PC-9 (cell line): ENCODE data around the gene WFDC12. TPM values are rescaled to one million over a fixed set of nuclear protein-coding genes. Genes with fewer than 3 reads are reported as not detected.
"Not testable (repeated sequence)": the region's sequence is repeated elsewhere in the genome, so short reads cannot be mapped to it uniquely, and the experiment has no call there.

Experiments used
- BruUV-seq: library from RNA; stranded (reverse); fragments of 400-500 nt; replicated peaks from 2 replicates; lab custom pipeline; 2021; lab: Mats Ljungman, UMichigan
- CTCF ChIA-PET: fragments of 300-600 bp; sonication (Branson Sonifier 250); formaldehyde crosslinking; loops from one replicate; lab custom pipeline; 2022; ENCODE audit warnings: antibody characterized with exemption; lab: Charles Lee
- POLR2A ChIA-PET: fragments of 300-600 bp; sonication (Branson Sonifier 250); formaldehyde crosslinking; loops from one replicate; lab custom pipeline; 2022; ENCODE audit warnings: antibody characterized with exemption; ENCODE audit not compliant: unreplicated experiment; lab: Charles Lee
- DNase-seq, 2 experiments: peaks; one replicate each; pipeline versions ENCODE4 v3.0.0 to v3.0.0-alpha.2; 2015 to 2022; ENCODE audit warnings: mixed read lengths in 1 of 2
- H2AFZ ChIP-seq: fragments of 200-600 bp; sonication (generic); 2 replicates; pipeline ENCODE4 v1.8.1; 2017; ENCODE audit warnings: antibody characterized with exemption
- H3F3A ChIP-seq: fragments of 200-600 bp; sonication (generic); 2 replicates; pipeline ENCODE4 v1.8.1; 2017; ENCODE audit warnings: antibody characterized with exemption, mild to moderate bottlenecking, low read depth; ENCODE audit not compliant: insufficient read depth
- H3K27ac ChIP-seq: fragments of 200-600 bp; sonication (generic); 2 replicates; pipeline ENCODE4 v1.6.1; 2016; ENCODE audit warnings: mixed run types
- H3K27me3 ChIP-seq: fragments of 200-600 bp; sonication (generic); 2 replicates; pipeline ENCODE4 v1.6.1; 2016; ENCODE audit warnings: low read depth, mixed run types; ENCODE audit not compliant: insufficient read depth
- H3K36me3 ChIP-seq: fragments of 200-600 bp; sonication (generic); 2 replicates; pipeline ENCODE4 v1.6.1; 2016; ENCODE audit warnings: low read depth, mixed run types
- H3K4me1 ChIP-seq: fragments of 200-600 bp; sonication (generic); replicated peaks from 2 replicates; pipeline ENCODE4 v1.6.1; 2016; ENCODE audit warnings: mixed run types; ENCODE audit not compliant: insufficient read depth
- H3K4me2 ChIP-seq: fragments of 200-600 bp; sonication (generic); 2 replicates; pipeline ENCODE4 v1.6.1; 2017; ENCODE audit warnings: mixed run types
- H3K4me3 ChIP-seq: fragments of 200-600 bp; sonication (generic); 2 replicates; pipeline ENCODE4 v1.6.1; 2016; ENCODE audit warnings: mixed run types
- H3K79me2 ChIP-seq: fragments of 200-600 bp; sonication (generic); 2 replicates; pipeline ENCODE4 v1.6.1; 2017; ENCODE audit warnings: low read depth, mixed run types
- H3K9me2 ChIP-seq: fragments of 200-600 bp; sonication (generic); 2 replicates; pipeline ENCODE4 v1.8.1; 2017; ENCODE audit warnings: mild to moderate bottlenecking; ENCODE audit not compliant: insufficient read depth
- H3K9me3 ChIP-seq: fragments of 200-600 bp; sonication (generic); 2 replicates; pipeline ENCODE4 v1.8.1; 2016; ENCODE audit warnings: low read depth; ENCODE audit not compliant: insufficient read depth
- H4K20me1 ChIP-seq: fragments of 200-600 bp; sonication (generic); 2 replicates; pipeline ENCODE4 v1.8.1; 2017; ENCODE audit not compliant: insufficient read depth
- CTCF ChIP-seq: fragments of 200-600 bp; sonication (generic); conservative IDR thresholded peaks from 2 replicates; pipeline ENCODE4 v1.6.1; 2017; ENCODE audit warnings: mixed run types, antibody characterized with exemption, mild to moderate bottlenecking, moderate library complexity
- EZH2 ChIP-seq: fragments of 200-600 bp; sonication (generic); IDR thresholded peaks from 2 replicates; pipeline ENCODE4 v1.8.0; 2017; ENCODE audit warnings: antibody characterized with exemption, low read depth
- intact Hi-C: fragments of 100-400 bp; cut with micrococcal nuclease; formaldehyde crosslinking; loops from one replicate; pipeline ENCODE4 v1.10.0; 2022; ENCODE audit not compliant: unreplicated experiment
- total RNA-seq: library from RNA; stranded (reverse); gene quantifications from 2 replicates; pipeline ENCODE4 v1.2.3, GENCODE V29; 2021

The WFDC12 gene
- total RNA-seq, 1 experiment from 2014 or later = not detected

- peaks cover 19% of the 10 kb centered on the region for H3K4me1 ChIP-seq
- POLR2A ChIA-PET = no interaction called here
- no peaks in the 10 kb centered on the region for H3K36me3 ChIP-seq
- CTCF ChIA-PET = no interaction called here
- no peak overlapping the region for H3K4me2 ChIP-seq
- no peaks in the 10 kb centered on the region for H3K79me2 ChIP-seq
- H3K4me3 ChIP-seq = no peak overlapping the region
- no peaks in the 10 kb centered on the region for H3K27me3 ChIP-seq
- no peaks in the 10 kb centered on the region for H3K9me2 ChIP-seq
- TF ChIP-seq EZH2 = no peak
- no peak for TF ChIP-seq CTCF
- H3K9me3 ChIP-seq = peaks cover 11% of the 10 kb centered on the region; the same call in 1 of the 2 replicates
- H3F3A ChIP-seq = peaks cover 7% of the 10 kb centered on the region; the same call in 1 of the 2 replicates
- DNase-seq = no peak
- H2AFZ ChIP-seq = no peak overlapping the region
- no TSS peak for BruUV-seq
- no peak overlapping the region for H3K27ac ChIP-seq
- no peaks in the 10 kb centered on the region for H4K20me1 ChIP-seq
- intact Hi-C loops = no loop called here
Observed at GRCh38 chr20:45152405-45152804, 28.1 kb upstream of the WFDC12 start.

- Histone ChIP-seq H3K9me2 (no peaks in the 10 kb centered on the region; the same call in 1 of the 2 replicates), H4K20me1 (no peaks in the 10 kb centered on the region), H3K27ac (no peak overlapping the region), H3F3A (peaks cover 6% of the 10 kb centered on the region; the same call in 1 of the 2 replicates), H3K4me3 (no peak overlapping the region), H3K36me3 (no peaks in the 10 kb centered on the region), H3K4me2 (no peak overlapping the region), H3K79me2 (no peaks in the 10 kb centered on the region), H2AFZ (no peak overlapping the region), H3K27me3 (no peaks in the 10 kb centered on the region), H3K4me1 (peaks cover 12% of the 10 kb centered on the region), H3K9me3 (no peaks in the 10 kb centered on the region)
- no TSS peak for BruUV-seq
- CTCF ChIA-PET = no interaction called here
- POLR2A ChIA-PET = no interaction called here
- intact Hi-C loops = no loop called here
- TF ChIP-seq EZH2 = no peak
- TF ChIP-seq CTCF = no peak
- DNase-seq = no peak
Observed at GRCh38 chr20:45149062-45149461, 24.8 kb upstream of the WFDC12 start.

GRCh38 chr20:45140836-45141235 lies 16.6 kb upstream of the WFDC12 start:
- Histone ChIP-seq H3K9me2 (no peaks in the 10 kb centered on the region; the same call in 1 of the 2 replicates), H4K20me1 (no peaks in the 10 kb centered on the region), H3K4me1 (0 out of 2 replicates have a peak, but pooled peaks cover 7% of the 10 kb centered on the region), H2AFZ (no peak overlapping the region), H3K27ac (no peak overlapping the region), H3K27me3 (no peaks in the 10 kb centered on the region), H3K36me3 (no peaks in the 10 kb centered on the region), H3F3A (peaks cover 8% of the 10 kb centered on the region; the same call in 1 of the 2 replicates), H3K4me3 (no peak overlapping the region), H3K79me2 (no peaks in the 10 kb centered on the region), H3K9me3 (no peaks in the 10 kb centered on the region), H3K4me2 (no peak overlapping the region)
- CTCF ChIA-PET = no interaction called here
- no TSS peak for BruUV-seq
- TF ChIP-seq EZH2 = no peak
- DNase-seq = no peak
- intact Hi-C loops = no loop called here
- POLR2A ChIA-PET = no interaction called here

GRCh38 chr20:45139733-45140375 lies 15.6 kb upstream of the WFDC12 start:
- DNase-seq, BruUV-seq, intact Hi-C loops, H3K27me3 ChIP-seq, H3K4me2 ChIP-seq, H3K27ac ChIP-seq, H3F3A ChIP-seq, H3K9me3 ChIP-seq, H3K79me2 ChIP-seq, H3K36me3 ChIP-seq, H3K4me3 ChIP-seq, H4K20me1 ChIP-seq, H3K9me2 ChIP-seq, H3K4me1 ChIP-seq, H2AFZ ChIP-seq: not testable (repeated sequence)
- CTCF ChIA-PET = interaction anchor here (0.7 to 2.2 kb wide), 4 partner anchors 28 to 154 kb away, joined by 3 to 14 read pairs (median 6); no protein-coding TSS in a partner anchor
- POLR2A ChIA-PET = interaction anchor here (0.6 kb wide), 1 partner anchor 593 kb away, joined by 5 read pairs; no protein-coding TSS in a partner anchor
